ENCODE results near the gene CPLX1. TPM values are rescaled to one million over a fixed set of nuclear protein-coding genes. Genes with fewer than 3 reads are reported as not detected.

Gene CPLX1
- total RNA-seq, 1 experiment from 2014 or later, result 3.5 TPM

GRCh38 chr4:785332-786073, 40.4 kb downstream of the CPLX1 start:
- H3K4me3 Mint-ChIP-seq, result peak overlapping the region; percentile 63
- TF ChIP-seq MAX (CRISPR knock-in tag; IDR thresholded peaks at IDR 0.05) (peak; percentile 66), FOXP1 (CRISPR knock-in tag; IDR thresholded peaks at IDR 0.05; ENCODE audit: borderline replicate concordance) (no peak), ARID4B (CRISPR knock-in tag; IDR thresholded peaks at IDR 0.05; ENCODE audit: borderline replicate concordance) (no peak), JAZF1 (CRISPR knock-in tag; IDR thresholded peaks at IDR 0.05) (no peak), USF2 (CRISPR knock-in tag; IDR thresholded peaks at IDR 0.05) (peak; percentile 52), ESRRA (CRISPR knock-in tag; IDR thresholded peaks at IDR 0.05; ENCODE audit: borderline replicate concordance) (no peak), ATF2 (CRISPR knock-in tag; IDR thresholded peaks at IDR 0.05; ENCODE audit: borderline replicate concordance, low read depth) (no peak), ATF1 (CRISPR knock-in tag; IDR thresholded peaks at IDR 0.05) (0 out of 2 replicates have a peak, but pooled peaks have one; percentile 32), ZNF423 (CRISPR knock-in tag; IDR thresholded peaks at IDR 0.05) (peak; percentile 60), ZNF281 (CRISPR knock-in tag; IDR thresholded peaks at IDR 0.05) (no peak), SMAD3 (CRISPR knock-in tag; IDR thresholded peaks at IDR 0.05; ENCODE audit: borderline replicate concordance) (0 out of 2 replicates have a peak, but pooled peaks have one; percentile 21), GABPB1 (CRISPR knock-in tag; IDR thresholded peaks at IDR 0.05) (no peak), USF1 (CRISPR knock-in tag; IDR thresholded peaks at IDR 0.05) (no peak), RORB (CRISPR knock-in tag; IDR thresholded peaks at IDR 0.05) (no peak), ATF3 (CRISPR knock-in tag; conservative IDR thresholded peaks at IDR 0.05) (no peak)
- ChIA-PET CTCF (interaction anchor here (0.7 to 2.8 kb wide), 3 partner anchors 9 to 44 kb away, joined by 3 to 10 read pairs (median 7); no protein-coding TSS in a partner anchor), POLR2A (no interaction called here)
- DNase-seq (ENCODE audit: low spot score) (peak; percentile 66), ATAC-seq (no peak)
- peaks cover 29% of the 10 kb centered on the region for H3K4me1 Mint-ChIP-seq
- H3K36me3 Mint-ChIP-seq, result peaks cover 3% of the 10 kb centered on the region
- peaks cover 61% of the 10 kb centered on the region for H3K27me3 Mint-ChIP-seq (ENCODE audit: low read depth)
- H3K9me3 Mint-ChIP-seq, result no peaks in the 10 kb centered on the region
- no peak overlapping the region for H3K27ac Mint-ChIP-seq
